Gastrocnemius medialis (tissue), 4 donors: ENCODE data around the gene MSL2.

Experiments used
- CTCF ChIP-seq, 5 experiments: fragments of 450-650 bp in 3 of 5; fragments of 200-600 bp in 2 of 5; sonication (generic) in 2 of 5; IDR thresholded peaks in 4 of 5; conservative IDR thresholded peaks in 1 of 5; 1 replicate in 4 of 5; 2 replicates in 1 of 5; pipeline ENCODE4 v1.5.1; 2016 to 2019; ENCODE audit warnings: antibody characterized with exemption in 5 of 5, mild to moderate bottlenecking in 3 of 5, moderate library complexity in 3 of 5
- POLR2A ChIP-seq, 2 donors: fragments of 450-650 bp; IDR thresholded peaks; one replicate each; pipeline ENCODE4 v1.6.1; 2017; ENCODE audit warnings: antibody characterized with exemption in 2 of 2, mild to moderate bottlenecking in 2 of 2, moderate library complexity in 2 of 2

GRCh38 chr3:136245691-136246090 lies 49.6 kb upstream of the MSL2 start:
- TF ChIP-seq CTCF (IDR thresholded peaks at IDR 0.05 in 4 of 5, conservative IDR thresholded peaks at IDR 0.05 in 1 of 5) (no peak), POLR2A (IDR thresholded peaks at IDR 0.05) (no peak)
